ENCODE data around the gene OR4N2. TPM values are rescaled to one million over a fixed set of nuclear protein-coding genes. Genes with fewer than 3 reads are reported as not detected.

OR4N2 gene
- polyA plus RNA-seq, 1 donor from 2014 or later: not detected

Other genes with a start within 250 kb of the OR4N2 start
- gene OR11H2, start 89.9 kb upstream of the OR4N2 start, polyA plus RNA-seq: not detected
- gene OR4Q3, start 60.2 kb upstream of the OR4N2 start, polyA plus RNA-seq: not detected
- gene OR4M1, start 30.3 kb upstream of the OR4N2 start, polyA plus RNA-seq: not detected
- not detected for gene OR4K2, start 71.4 kb downstream of the OR4N2 start, polyA plus RNA-seq
- gene OR4K5, start 116.8 kb downstream of the OR4N2 start, polyA plus RNA-seq: not detected
- not detected for gene OR4K1, start 127.1 kb downstream of the OR4N2 start, polyA plus RNA-seq
- not detected for gene OR4K15, start 171.8 kb downstream of the OR4N2 start, polyA plus RNA-seq
- gene OR4Q2, start 198.4 kb downstream of the OR4N2 start, polyA plus RNA-seq: not detected
- not detected for gene OR4K14, start 215.5 kb downstream of the OR4N2 start, polyA plus RNA-seq
- gene OR4K13, start 232.3 kb downstream of the OR4N2 start, polyA plus RNA-seq: not detected

Measured in IgD-negative memory B cell (primary cell).